ENCODE results near the gene NOCT. TPM values are rescaled to one million over a fixed set of nuclear protein-coding genes. Genes with fewer than 3 reads are reported as not detected.
"Not testable (repeated sequence)": the region's sequence is repeated elsewhere in the genome, so short reads cannot be mapped to it uniquely, and the experiment has no call there.

NOCT gene
- total RNA-seq, 1 experiment from 2014 or later: 20.4 TPM

DNA sequence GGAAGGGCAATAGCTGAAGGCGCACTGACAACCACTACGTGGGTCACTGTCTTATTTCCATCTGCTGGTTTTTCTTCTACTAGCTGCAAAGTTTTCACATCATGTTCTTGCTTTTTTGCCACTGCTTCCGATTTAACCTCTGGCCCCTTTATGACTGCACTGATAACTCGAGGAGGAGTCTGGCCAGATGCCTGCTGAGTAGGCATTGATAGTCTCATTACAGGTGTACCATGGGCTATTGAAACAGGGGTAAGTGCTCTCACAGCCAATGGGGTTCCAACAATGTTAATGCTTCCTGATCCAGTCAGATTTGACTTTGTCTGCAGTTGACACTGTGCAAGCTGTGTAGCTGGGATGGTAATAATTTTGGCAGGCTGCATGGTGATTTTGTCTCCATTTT lies 43.4 kb downstream of the NOCT start:
- ATAC-seq; CTCF ChIA-PET; H2AFZ ChIP-seq (ENCODE audit: low read depth, low read length, poor library complexity, severe bottlenecking); RAD21 ChIA-PET (ENCODE audit: low non-redundant PET in 1 of 2, low total read pairs in 2 of 2, uncharacterized antibody in 2 of 2, unreplicated experiment in 2 of 2); H3K9ac ChIP-seq (ENCODE audit: low read length); H4K20me1 ChIP-seq (ENCODE audit: insufficient read depth); POLR2A ChIA-PET; H3K27me3 ChIP-seq (ENCODE audit: insufficient read depth, low read length); H3K4me2 ChIP-seq (ENCODE audit: low read length); BruUV-seq (replicated peaks); H3K4me3 ChIP-seq (replicated peaks in 1 of 2; ENCODE audit: low read depth in 1 of 2, low read length in 2 of 2); H3K9me3 ChIP-seq (ENCODE audit: control insufficient read depth in 1 of 2, insufficient read depth in 1 of 2, low read depth in 1 of 2, low read length in 2 of 2); DNase-seq (ENCODE audit: low read depth, low spot score); H3K9me2 ChIP-seq (ENCODE audit: insufficient read depth); intact Hi-C loops (cut with micrococcal nuclease); H3K27ac ChIP-seq (ENCODE audit: low read depth, low read length): not testable (repeated sequence)
- Histone ChIP-seq H3K4me1 (ENCODE audit: control insufficient read depth in 1 of 2, insufficient read depth in 2 of 2, low read length in 2 of 2) (peaks cover 0 to 13% of the 10 kb centered on the region in 2 experiments; a peak in 2 of 4 replicates), H3K36me3 (ENCODE audit: control insufficient read depth in 1 of 2, insufficient read depth in 2 of 2, low read length in 2 of 2) (peaks cover 10 to 31% of the 10 kb centered on the region in 2 experiments; a peak in 2 of 4 replicates), H3K79me2 (ENCODE audit: insufficient read depth, low read length) (peaks cover 23% of the 10 kb centered on the region)

- Histone ChIP-seq H3K9me3 (ENCODE audit: control insufficient read depth in 1 of 2, insufficient read depth in 1 of 2, low read depth in 1 of 2, low read length in 2 of 2) (no peaks in the 10 kb centered on the region), H3K9me2 (ENCODE audit: insufficient read depth) (no peaks in the 10 kb centered on the region), H3K27me3 (ENCODE audit: insufficient read depth, low read length) (no peaks in the 10 kb centered on the region), H2AFZ (ENCODE audit: low read depth, low read length, poor library complexity, severe bottlenecking) (no peak overlapping the region), H3K36me3 (ENCODE audit: control insufficient read depth in 1 of 2, insufficient read depth in 2 of 2, low read length in 2 of 2) (peaks cover 14 to 40% of the 10 kb centered on the region in 2 experiments; a peak in 3 of 4 replicates), H3K4me1 (ENCODE audit: control insufficient read depth in 1 of 2, insufficient read depth in 2 of 2, low read length in 2 of 2) (peaks cover 0 to under 1% of the 10 kb centered on the region in 2 experiments; a peak in 1 of 4 replicates), H3K27ac (ENCODE audit: low read depth, low read length) (no peak overlapping the region), H4K20me1 (ENCODE audit: insufficient read depth) (peaks cover 5% of the 10 kb centered on the region; the same call in 1 of the 2 replicates), H3K4me2 (ENCODE audit: low read length) (no peak overlapping the region), H3K79me2 (ENCODE audit: insufficient read depth, low read length) (peaks cover 17% of the 10 kb centered on the region; the same call in 1 of the 2 replicates), H3K4me3 (replicated peaks in 1 of 2; ENCODE audit: low read depth in 1 of 2, low read length in 2 of 2) (no peak overlapping the region), H3K9ac (ENCODE audit: low read length) (no peak overlapping the region)
- intact Hi-C loops (cut with micrococcal nuclease): no loop called here
- CTCF ChIA-PET: no interaction called here
- POLR2A ChIA-PET: no interaction called here
- RAD21 ChIA-PET (ENCODE audit: low non-redundant PET in 1 of 2, low total read pairs in 2 of 2, uncharacterized antibody in 2 of 2, unreplicated experiment in 2 of 2): no interaction called here
- no TSS peak for BruUV-seq (replicated peaks)
- ATAC-seq (no peak), DNase-seq (ENCODE audit: low read depth, low spot score) (no peak)
- TF ChIP-seq SIN3A (IDR thresholded peaks at IDR 0.05; ENCODE audit: low read depth) (no peak), EGR1 (IDR thresholded peaks at IDR 0.05; ENCODE audit: low read depth) (no peak), EZH2phosphoT487 (IDR thresholded peaks at IDR 0.05; ENCODE audit: borderline replicate concordance) (no peak), TCF7L2 (IDR thresholded peaks at IDR 0.05; ENCODE audit: borderline replicate concordance, extremely low read depth, insufficient read depth, insufficient read length) (no peak), EZH2 (IDR thresholded peaks at IDR 0.05) (no peak), ATF3 (IDR thresholded peaks at IDR 0.05) (no peak), SP1 (IDR thresholded peaks at IDR 0.05; ENCODE audit: low read depth) (no peak), ZFX (IDR thresholded peaks at IDR 0.05) (no peak), POLR2A (IDR thresholded peaks at IDR 0.05; ENCODE audit: borderline replicate concordance, extremely low read depth, insufficient read depth, insufficient read length) (no peak), REST (IDR thresholded peaks at IDR 0.05; ENCODE audit: low read depth) (no peak), SRF (IDR thresholded peaks at IDR 0.05; ENCODE audit: low read depth) (no peak), JUND (IDR thresholded peaks at IDR 0.05) (no peak), RAD21 (IDR thresholded peaks at IDR 0.05; ENCODE audit: low read depth) (no peak), ELF1 (IDR thresholded peaks at IDR 0.05; ENCODE audit: borderline replicate concordance, low read depth) (no peak), YY1 (IDR thresholded peaks at IDR 0.05; ENCODE audit: extremely low read depth, insufficient replicate concordance, low read depth, low read length) (no peak)
Measured at GRCh38 chr4:139060591-139060990, 45.0 kb downstream of the NOCT start.

Measured in HCT116 (cell line).